GM18951 (cell line): Measurements from ENCODE around the gene LEO1.

Experiments
- POLR2A ChIP-seq: IDR thresholded peaks from 4 replicates; pipeline ENCODE4 v1.6.1; 2011; ENCODE audit warnings: mild to moderate bottlenecking; ENCODE audit not compliant: insufficient read length, insufficient read depth; ENCODE audit errors: extremely low read depth
- in situ Hi-C: fragments of 300-500 bp; cut with MboI; formaldehyde crosslinking; loops from one replicate; pipeline ENCODE4 v1.12.0; 2022; ENCODE audit warnings: low sequenced_read_pairs, mixed read lengths, inconsistent platforms; ENCODE audit not compliant: unreplicated experiment

LEO1 gene

GRCh38 chr15:51973775-51974174 is 2.2 kb upstream of the LEO1 start:
- TF ChIP-seq POLR2A, result no peak
- in situ Hi-C loops, result no loop called here

GRCh38 chr15:51973220-51973619 is 1.6 kb upstream of the LEO1 start:
- in situ Hi-C loops, result no loop called here
- TF ChIP-seq POLR2A, result no peak

- TF ChIP-seq POLR2A, result no peak
- in situ Hi-C loops, result no loop called here
These were observed 575 bp downstream of the LEO1 start for GRCh38 chr15:51971032-51971374.

- TF ChIP-seq POLR2A, result no peak
- in situ Hi-C loops, result no loop called here
These were observed 1.3 kb downstream of the LEO1 start for GRCh38 chr15:51970132-51970817.

- no peak for TF ChIP-seq POLR2A
- in situ Hi-C loops, result no loop called here
These were observed 1.9 kb downstream of the LEO1 start for GRCh38 chr15:51969728-51970127.

- no peak for TF ChIP-seq POLR2A
- in situ Hi-C loops, result no loop called here
These were observed 4.0 kb downstream of the LEO1 start for GRCh38 chr15:51967583-51967982.

GRCh38 chr15:51966192-51966591 is 5.4 kb downstream of the LEO1 start:
- TF ChIP-seq POLR2A, result no peak
- in situ Hi-C loops, result no loop called here

GRCh38 chr15:51965691-51966090 is 5.9 kb downstream of the LEO1 start:
- TF ChIP-seq POLR2A, result no peak

GRCh38 chr15:51955504-51955903 is 16.1 kb downstream of the LEO1 start:
- TF ChIP-seq POLR2A, result no peak
- in situ Hi-C loops, result no loop called here

More at GRCh38 chr15:51965691-51966090, 5.9 kb downstream of the LEO1 start:
- in situ Hi-C loops, result no loop called here

GRCh38 chr15:51952805-51953204 is 18.8 kb downstream of the LEO1 start:
- no peak for TF ChIP-seq POLR2A
- in situ Hi-C loops, result no loop called here

GRCh38 chr15:51947124-51947523 is 24.5 kb downstream of the LEO1 start:
- no peak for TF ChIP-seq POLR2A
- in situ Hi-C loops, result no loop called here

- in situ Hi-C loops, result no loop called here
- no peak for TF ChIP-seq POLR2A
These were observed 32.4 kb downstream of the LEO1 start for GRCh38 chr15:51939216-51939615.

- in situ Hi-C loops, result no loop called here
- no peak for TF ChIP-seq POLR2A
These were observed 33.3 kb downstream of the LEO1 start for GRCh38 chr15:51938286-51938685.

- no peak for TF ChIP-seq POLR2A
- in situ Hi-C loops, result no loop called here
These were observed 35.5 kb downstream of the LEO1 start for GRCh38 chr15:51936105-51936478.

- in situ Hi-C loops, result no loop called here
- no peak for TF ChIP-seq POLR2A
These were observed 36.0 kb downstream of the LEO1 start for GRCh38 chr15:51935466-51936104.

GRCh38 chr15:51932161-51932560 is 39.4 kb downstream of the LEO1 start:
- no peak for TF ChIP-seq POLR2A
- in situ Hi-C loops, result no loop called here
